BJ (cell line): Measurements from ENCODE around the gene PRKX. TPM values are rescaled to one million over a fixed set of nuclear protein-coding genes. Genes with fewer than 3 reads are reported as not detected.

Experiments used
- CTCF ChIA-PET: fragments of 350-600 bp; formaldehyde crosslinking; extraction: SDS; loops from one replicate; lab custom pipeline; 2021; ENCODE audit warnings: antibody characterized with exemption, inconsistent platforms; lab: Yijun Ruan, JAX
- POLR2A ChIA-PET: fragments of 300-600 bp; sonication (Branson Sonifier 250); formaldehyde crosslinking; extraction: SDS; loops from one replicate; lab custom pipeline; 2021; ENCODE audit warnings: antibody characterized with exemption; lab: Charles Lee
- DNase-seq: peaks from one replicate; pipeline ENCODE4 v3.0.0-alpha.2; 2011; ENCODE audit warnings: low read depth
- H3K27me3 ChIP-seq: 2 replicates; pipeline ENCODE4 v1.6.0; 2011; ENCODE audit warnings: low read length; ENCODE audit not compliant: control insufficient read depth, insufficient read depth
- H3K36me3 ChIP-seq: 2 replicates; pipeline ENCODE4 v1.5.1; 2011; ENCODE audit warnings: low read length; ENCODE audit not compliant: control insufficient read depth, insufficient read depth
- H3K4me3 ChIP-seq: 2 replicates; pipeline ENCODE4 v1.5.1; 2011; ENCODE audit warnings: low read depth, mild to moderate bottlenecking, control low read depth, low read length
- polyA plus RNA-seq: library from polyadenylated mRNA; depleted of rRNA; stranded (reverse); fragments of >200 nt; gene quantifications from 2 replicates; pipeline ENCODE4 v1.2.3, GENCODE V29; 2011
- TF ChIP-seq, protein P1 (sequence below): IDR thresholded peaks from 2 replicates; pipeline ENCODE4 v1.5.1; 2011; ENCODE audit warnings: low read depth, mild to moderate bottlenecking, control low read depth, inconsistent platforms, low read length, moderate library complexity; ENCODE audit not compliant: insufficient read depth

The PRKX gene
- polyA plus RNA-seq, 1 experiment, result 6.5 TPM

DNA sequence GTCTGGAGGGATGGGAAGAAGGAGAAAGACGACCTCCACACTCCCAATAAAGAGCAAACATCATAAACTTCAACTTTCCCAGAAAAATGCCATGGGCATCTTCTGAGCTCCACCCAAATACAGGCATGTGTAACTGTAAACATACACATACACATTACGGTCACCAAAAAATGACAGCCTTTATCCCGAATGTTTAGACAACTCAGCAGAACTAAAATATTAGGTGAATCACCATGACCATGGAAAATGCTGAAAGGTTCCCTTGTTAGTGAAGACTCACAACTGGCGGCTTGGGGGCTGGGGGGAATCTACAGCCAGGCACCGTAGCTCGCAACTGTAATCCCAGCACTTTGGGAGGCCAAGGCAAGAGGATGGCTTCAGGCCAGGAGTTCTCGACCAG is 33.0 kb downstream of the PRKX start:
- Histone ChIP-seq H3K4me3 (no peak overlapping the region), H3K27me3 (no peaks in the 10 kb centered on the region), H3K36me3 (no peaks in the 10 kb centered on the region)
- no peak for DNase-seq
- TF ChIP-seq, protein P1, sequence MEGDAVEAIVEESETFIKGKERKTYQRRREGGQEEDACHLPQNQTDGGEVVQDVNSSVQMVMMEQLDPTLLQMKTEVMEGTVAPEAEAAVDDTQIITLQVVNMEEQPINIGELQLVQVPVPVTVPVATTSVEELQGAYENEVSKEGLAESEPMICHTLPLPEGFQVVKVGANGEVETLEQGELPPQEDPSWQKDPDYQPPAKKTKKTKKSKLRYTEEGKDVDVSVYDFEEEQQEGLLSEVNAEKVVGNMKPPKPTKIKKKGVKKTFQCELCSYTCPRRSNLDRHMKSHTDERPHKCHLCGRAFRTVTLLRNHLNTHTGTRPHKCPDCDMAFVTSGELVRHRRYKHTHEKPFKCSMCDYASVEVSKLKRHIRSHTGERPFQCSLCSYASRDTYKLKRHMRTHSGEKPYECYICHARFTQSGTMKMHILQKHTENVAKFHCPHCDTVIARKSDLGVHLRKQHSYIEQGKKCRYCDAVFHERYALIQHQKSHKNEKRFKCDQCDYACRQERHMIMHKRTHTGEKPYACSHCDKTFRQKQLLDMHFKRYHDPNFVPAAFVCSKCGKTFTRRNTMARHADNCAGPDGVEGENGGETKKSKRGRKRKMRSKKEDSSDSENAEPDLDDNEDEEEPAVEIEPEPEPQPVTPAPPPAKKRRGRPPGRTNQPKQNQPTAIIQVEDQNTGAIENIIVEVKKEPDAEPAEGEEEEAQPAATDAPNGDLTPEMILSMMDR, result no peak
- CTCF ChIA-PET, result interaction anchor here (0.9 kb wide), 1 partner anchor 11 kb away, joined by 3 read pairs; no protein-coding TSS in a partner anchor
- POLR2A ChIA-PET, result no interaction called here

DNA sequence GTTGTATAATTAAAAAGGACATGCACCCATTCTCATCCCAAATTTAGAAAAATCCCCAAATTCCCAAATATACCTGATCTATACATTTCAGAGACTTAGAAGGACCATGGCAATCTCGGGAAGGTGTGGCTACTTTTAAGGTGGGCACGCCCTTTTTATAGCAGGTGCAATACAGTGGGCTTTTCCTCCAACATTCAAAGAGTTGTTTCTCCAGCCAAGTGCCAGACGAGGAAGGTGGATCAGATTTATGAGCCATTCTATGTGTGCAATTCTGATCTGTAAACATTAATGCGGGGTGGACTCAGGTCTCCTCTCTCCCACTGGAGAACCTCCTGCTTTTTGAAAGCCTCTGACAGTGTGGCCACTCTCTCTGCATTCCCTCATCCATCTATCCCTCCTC is 33.8 kb downstream of the PRKX start:
- CTCF ChIA-PET, result interaction anchor here (0.9 kb wide), 1 partner anchor 10 kb away, joined by 3 read pairs; no protein-coding TSS in a partner anchor
- TF ChIP-seq, protein P1, result no peak

DNA sequence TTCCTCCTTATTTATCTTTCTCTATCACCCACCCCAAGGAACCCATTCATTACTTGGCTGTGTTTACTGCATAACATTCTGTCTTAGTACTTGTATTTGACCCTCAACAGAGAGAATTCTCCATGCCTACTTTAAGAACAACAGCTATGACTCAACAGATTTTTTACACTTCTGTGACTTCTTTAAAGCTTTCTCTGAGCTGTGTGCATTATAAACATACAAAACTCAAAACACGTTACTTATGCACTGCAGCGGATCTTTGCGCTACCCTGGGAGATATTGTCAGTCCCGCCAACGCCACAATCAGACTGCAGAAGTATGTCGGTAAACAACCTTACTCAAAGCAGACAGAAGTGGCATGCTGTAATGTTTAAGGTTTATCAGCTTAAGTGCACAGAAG is 35.1 kb downstream of the PRKX start:
- H3K4me3 ChIP-seq, result no peak overlapping the region
- ChIA-PET POLR2A (no interaction called here), CTCF (no interaction called here)
- no peak for DNase-seq
- H3K27me3 ChIP-seq, result no peaks in the 10 kb centered on the region
- TF ChIP-seq, protein P1, result no peak
- H3K36me3 ChIP-seq, result peaks cover 2% of the 10 kb centered on the region; the same call in 1 of the 2 replicates

More for the DNA sequence above, 33.8 kb downstream of the PRKX start:
- no peak for DNase-seq
- no peaks in the 10 kb centered on the region for H3K36me3 ChIP-seq
- no peaks in the 10 kb centered on the region for H3K27me3 ChIP-seq
- POLR2A ChIA-PET, result no interaction called here
- no peak overlapping the region for H3K4me3 ChIP-seq

DNA sequence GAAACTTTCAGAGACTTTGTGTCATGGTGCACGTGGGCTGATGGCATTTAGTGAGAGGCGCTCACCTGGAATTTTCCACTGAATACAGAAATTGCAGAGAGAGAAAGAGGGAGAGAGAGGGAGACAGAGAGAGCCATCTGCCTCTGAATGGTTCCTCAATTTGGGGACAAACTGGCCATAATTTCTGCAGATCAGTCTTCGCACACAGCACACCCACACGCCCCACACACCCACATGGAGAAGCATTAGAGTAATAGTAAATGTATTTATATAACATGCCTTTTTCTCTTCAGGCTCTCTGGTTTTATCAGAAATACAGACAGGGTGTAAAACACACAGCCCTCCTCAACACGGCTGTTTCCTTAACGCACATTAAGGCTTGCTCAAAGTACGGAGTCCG is 38.6 kb downstream of the PRKX start:
- peaks cover 3% of the 10 kb centered on the region; the same call in 1 of the 2 replicates for H3K36me3 ChIP-seq
- no peak overlapping the region for H3K4me3 ChIP-seq
- ChIA-PET POLR2A (no interaction called here), CTCF (no interaction called here)
- no peaks in the 10 kb centered on the region for H3K27me3 ChIP-seq
- no peak for DNase-seq
- TF ChIP-seq, protein P1, result no peak

DNA sequence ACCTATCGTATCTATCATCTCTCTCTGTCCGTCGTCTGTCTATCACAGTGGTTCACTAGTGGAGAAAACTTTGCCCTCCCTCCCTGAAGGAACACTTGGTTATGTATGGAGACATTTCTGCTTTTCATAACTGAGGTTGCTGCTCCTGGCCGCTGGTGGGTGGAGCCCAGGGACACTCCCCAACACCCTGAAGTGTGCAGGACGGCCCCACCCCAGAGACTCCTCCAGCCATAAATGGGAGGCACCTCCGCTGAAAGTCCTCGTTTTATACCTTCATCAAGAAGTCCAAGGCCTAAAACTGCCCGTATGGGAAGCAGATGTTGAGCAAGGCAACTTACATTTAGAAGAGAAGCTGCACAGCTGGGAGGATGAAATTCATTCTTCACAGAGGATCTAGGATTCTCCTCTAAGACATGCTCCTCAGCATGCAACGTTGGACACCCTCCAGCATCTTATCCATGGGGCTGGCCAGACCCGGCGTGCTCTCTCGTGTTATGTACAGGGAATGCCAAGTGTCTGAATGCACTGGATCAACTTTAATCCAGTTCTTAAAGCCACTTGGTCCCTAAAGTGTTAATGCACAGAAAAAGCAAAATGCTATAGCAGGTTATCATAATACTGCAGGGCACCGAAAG is 43.5 kb downstream of the PRKX start:
- no peak overlapping the region for H3K4me3 ChIP-seq
- TF ChIP-seq, protein P1, result no peak
- CTCF ChIA-PET, result no interaction called here
- peaks cover 3% of the 10 kb centered on the region; the same call in 1 of the 2 replicates for H3K36me3 ChIP-seq
- no peaks in the 10 kb centered on the region for H3K27me3 ChIP-seq
- POLR2A ChIA-PET, result no interaction called here
- DNase-seq, result no peak
